Measurements from ENCODE around the gene ABCB11. TPM values are rescaled to one million over a fixed set of nuclear protein-coding genes. Genes with fewer than 3 reads are reported as not detected.

ABCB11 gene
- total RNA-seq, 1 donor from 2014 or later: not detected

GRCh38 chr2:168904358-168904757 is 126.8 kb downstream of the ABCB11 start:
- Mint-ChIP-seq H3K4me1 (ENCODE audit: low read depth, unreplicated experiment) (peaks cover 2% of the 10 kb centered on the region), H3K4me3 (ENCODE audit: unreplicated experiment) (no peak overlapping the region), H3K36me3 (ENCODE audit: unreplicated experiment) (no peaks in the 10 kb centered on the region), H3K27me3 (ENCODE audit: unreplicated experiment) (peaks cover 1% of the 10 kb centered on the region), H3K9me3 (ENCODE audit: unreplicated experiment) (no peaks in the 10 kb centered on the region), H3K27ac (ENCODE audit: unreplicated experiment) (no peak overlapping the region)
- TF ChIP-seq CTCF (IDR thresholded peaks at IDR 0.05; ENCODE audit: partially characterized antibody, unreplicated experiment): no peak
- no peak for DNase-seq

GRCh38 chr2:168903888-168904287 is 127.2 kb downstream of the ABCB11 start:
- H3K36me3 Mint-ChIP-seq (ENCODE audit: unreplicated experiment): no peaks in the 10 kb centered on the region
- H3K27ac Mint-ChIP-seq (ENCODE audit: unreplicated experiment): no peak overlapping the region
- no peak for TF ChIP-seq CTCF (IDR thresholded peaks at IDR 0.05; ENCODE audit: partially characterized antibody, unreplicated experiment)
- DNase-seq: no peak
- no peak overlapping the region for H3K4me3 Mint-ChIP-seq (ENCODE audit: unreplicated experiment)
- no peaks in the 10 kb centered on the region for H3K9me3 Mint-ChIP-seq (ENCODE audit: unreplicated experiment)
- H3K4me1 Mint-ChIP-seq (ENCODE audit: low read depth, unreplicated experiment): peaks cover 2% of the 10 kb centered on the region
- H3K27me3 Mint-ChIP-seq (ENCODE audit: unreplicated experiment): peaks cover 1% of the 10 kb centered on the region

GRCh38 chr2:168901003-168901402 is 130.1 kb downstream of the ABCB11 start, which contains the start of gene G6PC2:
TSS of gene G6PC2 (plus strand) at chr2:168901291. CDS start at chr2:168901332, 41 bp downstream.
- H3K4me3 Mint-ChIP-seq (ENCODE audit: unreplicated experiment): no peak within 1 kb of the TSS
- TF ChIP-seq CTCF (IDR thresholded peaks at IDR 0.05; ENCODE audit: partially characterized antibody, unreplicated experiment): no peak

GRCh38 chr2:168897449-168897848 is 133.7 kb downstream of the ABCB11 start:
- Mint-ChIP-seq H3K27ac (ENCODE audit: unreplicated experiment) (no peak overlapping the region), H3K4me1 (ENCODE audit: low read depth, unreplicated experiment) (no peaks in the 10 kb centered on the region), H3K27me3 (ENCODE audit: unreplicated experiment) (peaks cover 1% of the 10 kb centered on the region), H3K36me3 (ENCODE audit: unreplicated experiment) (no peaks in the 10 kb centered on the region), H3K4me3 (ENCODE audit: unreplicated experiment) (no peak overlapping the region), H3K9me3 (ENCODE audit: unreplicated experiment) (no peaks in the 10 kb centered on the region)
- TF ChIP-seq CTCF (IDR thresholded peaks at IDR 0.05; ENCODE audit: partially characterized antibody, unreplicated experiment): no peak
- no peak for DNase-seq

More at GRCh38 chr2:168901003-168901402, 130.1 kb downstream of the ABCB11 start, which contains the start of gene G6PC2:
- Mint-ChIP-seq H3K9me3 (ENCODE audit: unreplicated experiment) (no peaks in the 10 kb centered on the region), H3K27me3 (ENCODE audit: unreplicated experiment) (peaks cover 1% of the 10 kb centered on the region), H3K27ac (ENCODE audit: unreplicated experiment) (no peak within 1 kb of the TSS), H3K36me3 (ENCODE audit: unreplicated experiment) (no peaks in the 10 kb centered on the region), H3K4me1 (ENCODE audit: low read depth, unreplicated experiment) (peaks cover 2% of the 10 kb centered on the region)
- no peak for DNase-seq

GRCh38 chr2:168896783-168897182 is 134.3 kb downstream of the ABCB11 start:
- Mint-ChIP-seq H3K27me3 (ENCODE audit: unreplicated experiment) (peaks cover 1% of the 10 kb centered on the region), H3K27ac (ENCODE audit: unreplicated experiment) (no peak overlapping the region), H3K9me3 (ENCODE audit: unreplicated experiment) (no peaks in the 10 kb centered on the region), H3K36me3 (ENCODE audit: unreplicated experiment) (no peaks in the 10 kb centered on the region), H3K4me3 (ENCODE audit: unreplicated experiment) (no peak overlapping the region), H3K4me1 (ENCODE audit: low read depth, unreplicated experiment) (no peaks in the 10 kb centered on the region)
- no peak for DNase-seq
- TF ChIP-seq CTCF (IDR thresholded peaks at IDR 0.05; ENCODE audit: partially characterized antibody, unreplicated experiment): no peak
